HG02759 (cell line): ENCODE results near the gene RNF212.
"Not testable (repeated sequence)": the region's sequence is repeated elsewhere in the genome, so short reads cannot be mapped to it uniquely, and the experiment has no call there.

Experiments used
- ATAC-seq: cut with Tn5 transposase; IDR thresholded peaks from one replicate; pipeline ENCODE4 v1.9.1; 2021; ENCODE audit warnings: mild to moderate bottlenecking, moderate library complexity; ENCODE audit not compliant: unreplicated experiment

Gene RNF212

GRCh38 chr4:1072830-1073446 is 40.4 kb downstream of the RNF212 start:
- ATAC-seq = no peak

- ATAC-seq = no peak
Observed at GRCh38 chr4:1069394-1069793, 44.0 kb downstream of the RNF212 start.

- no peak for ATAC-seq
Observed at GRCh38 chr4:1065732-1066131, 47.6 kb downstream of the RNF212 start.

DNA sequence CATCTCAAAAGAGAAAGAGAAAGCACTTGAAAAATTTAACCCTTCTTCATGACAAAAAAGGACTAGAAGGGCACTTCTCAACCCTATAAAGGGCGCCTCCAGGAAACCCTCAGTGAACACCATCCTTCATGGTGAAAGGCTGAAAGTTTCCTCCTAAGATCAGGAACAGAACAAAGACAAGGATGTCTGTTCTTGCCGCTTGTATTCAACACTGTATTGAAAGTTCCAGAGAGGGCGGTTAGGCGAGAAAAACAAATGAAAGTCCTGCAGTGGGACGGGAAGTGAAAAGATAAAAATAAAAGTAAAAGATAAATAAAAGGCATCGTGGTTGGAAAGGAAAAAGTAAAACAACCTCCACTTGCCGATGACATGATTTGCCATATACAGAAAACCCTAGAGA is 50.9 kb downstream of the RNF212 start:
- no peak for ATAC-seq

DNA sequence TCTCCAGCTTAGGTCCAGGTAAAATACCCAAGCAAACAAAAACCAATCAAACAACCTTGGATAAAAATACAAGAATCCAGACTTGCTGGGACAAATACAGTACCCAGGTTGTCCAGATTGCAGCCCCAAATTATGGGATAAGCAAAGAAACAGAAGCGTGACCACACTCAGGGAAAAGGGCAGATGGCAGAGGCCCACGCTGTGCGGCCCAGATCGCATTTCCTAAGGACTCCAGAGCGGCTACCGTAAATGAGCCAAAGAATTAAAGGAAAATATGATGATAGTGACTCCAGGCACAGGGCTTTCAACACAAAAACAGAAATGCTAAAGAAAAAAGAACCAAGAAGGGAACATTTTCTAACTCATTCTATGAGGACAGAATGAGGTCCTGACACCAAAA is 51.6 kb downstream of the RNF212 start:
- no peak for ATAC-seq

- ATAC-seq = no peak
Observed at GRCh38 chr4:1061056-1061700, 52.2 kb downstream of the RNF212 start.

- ATAC-seq = no peak
Observed at GRCh38 chr4:1060621-1061020, 52.7 kb downstream of the RNF212 start.

- ATAC-seq = no peak
Observed at GRCh38 chr4:1060121-1060520, 53.2 kb downstream of the RNF212 start.

DNA sequence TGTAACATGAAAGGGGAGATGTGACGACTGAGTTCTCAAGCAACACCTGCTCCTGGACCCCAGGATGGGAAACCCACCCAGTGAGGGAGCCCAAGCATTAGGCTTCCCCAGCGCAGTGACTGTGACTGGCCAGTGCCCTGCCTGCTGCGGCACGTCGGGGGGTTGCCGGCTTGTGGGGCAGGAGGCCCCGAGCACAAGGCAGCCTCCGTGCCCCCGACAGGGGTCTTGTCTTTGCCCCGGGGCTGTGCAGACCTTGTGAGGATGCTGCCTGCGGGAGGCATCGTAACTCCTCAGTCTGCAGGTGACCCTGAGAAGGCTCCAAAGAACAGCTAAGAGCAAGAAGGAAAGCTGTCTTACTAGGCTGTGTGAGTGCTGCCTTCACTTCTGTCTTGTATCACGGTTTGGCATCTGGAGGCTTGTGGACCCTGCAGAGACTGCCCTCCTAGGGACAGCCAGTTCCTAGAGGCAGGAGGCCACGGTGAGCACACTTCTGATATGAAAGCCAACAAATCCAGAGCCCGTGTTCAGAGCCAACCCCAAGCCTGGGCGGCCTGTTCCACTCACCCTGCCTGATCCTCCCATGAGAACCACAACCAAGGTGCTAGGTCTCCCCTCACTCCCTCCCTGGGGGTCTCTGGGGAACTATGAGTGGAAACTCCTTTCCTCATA is 54.2 kb downstream of the RNF212 start:
- ATAC-seq = no peak

GRCh38 chr4:1058198-1058996 is 55.0 kb downstream of the RNF212 start:
- ATAC-seq = no peak

DNA sequence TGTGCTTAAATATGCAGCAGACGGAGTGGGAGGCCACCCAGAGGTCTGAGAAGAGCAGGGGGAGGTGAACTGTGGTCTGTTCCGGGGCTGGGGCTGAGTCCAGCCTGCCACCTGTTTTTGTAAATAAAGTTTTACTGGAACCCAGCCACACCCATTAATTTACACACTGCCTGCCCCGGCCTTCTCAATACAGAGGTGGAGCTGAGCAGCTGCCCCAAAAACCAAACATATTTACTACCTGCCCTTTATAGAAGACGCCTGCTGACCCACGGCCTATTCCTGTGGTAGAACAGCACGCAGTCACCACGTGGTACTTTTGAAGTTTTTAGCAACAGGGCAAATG is 56.0 kb downstream of the RNF212 start:
- ATAC-seq = no peak

DNA sequence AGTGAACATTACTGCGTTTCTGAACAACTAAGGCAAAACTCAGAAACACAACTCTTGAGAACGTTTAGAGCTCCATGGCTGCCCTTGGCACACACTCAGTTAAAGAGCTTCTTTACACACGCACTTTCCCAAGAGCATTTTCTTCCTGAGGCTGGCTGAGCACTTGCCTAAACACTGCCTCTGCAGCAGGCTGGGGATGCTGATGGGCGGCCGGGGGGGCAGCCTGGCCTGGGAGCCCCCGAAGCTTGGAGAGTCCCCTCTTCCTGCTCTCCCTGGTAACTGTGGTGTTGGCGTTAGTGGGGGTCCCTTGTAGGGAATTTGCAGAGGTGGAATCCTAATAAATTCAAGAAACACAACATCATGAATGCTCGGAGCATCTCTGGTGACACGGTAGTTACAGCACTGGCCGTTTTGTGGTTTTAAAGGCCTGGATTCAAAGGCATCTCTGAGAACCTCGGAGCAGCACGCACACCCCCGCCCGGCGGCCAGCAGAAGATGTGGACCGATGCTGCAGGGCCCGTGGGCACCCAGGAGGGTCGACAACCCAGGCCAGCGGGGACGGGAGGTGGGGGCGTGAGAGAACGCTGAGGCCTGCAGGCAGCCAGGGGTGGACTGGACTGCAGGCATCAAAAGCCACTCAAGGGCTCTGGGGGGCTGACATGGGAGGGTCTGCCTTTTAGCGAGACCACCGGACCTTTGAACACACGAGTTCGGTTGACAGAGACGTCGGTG is 56.5 kb downstream of the RNF212 start:
- no peak for ATAC-seq

DNA sequence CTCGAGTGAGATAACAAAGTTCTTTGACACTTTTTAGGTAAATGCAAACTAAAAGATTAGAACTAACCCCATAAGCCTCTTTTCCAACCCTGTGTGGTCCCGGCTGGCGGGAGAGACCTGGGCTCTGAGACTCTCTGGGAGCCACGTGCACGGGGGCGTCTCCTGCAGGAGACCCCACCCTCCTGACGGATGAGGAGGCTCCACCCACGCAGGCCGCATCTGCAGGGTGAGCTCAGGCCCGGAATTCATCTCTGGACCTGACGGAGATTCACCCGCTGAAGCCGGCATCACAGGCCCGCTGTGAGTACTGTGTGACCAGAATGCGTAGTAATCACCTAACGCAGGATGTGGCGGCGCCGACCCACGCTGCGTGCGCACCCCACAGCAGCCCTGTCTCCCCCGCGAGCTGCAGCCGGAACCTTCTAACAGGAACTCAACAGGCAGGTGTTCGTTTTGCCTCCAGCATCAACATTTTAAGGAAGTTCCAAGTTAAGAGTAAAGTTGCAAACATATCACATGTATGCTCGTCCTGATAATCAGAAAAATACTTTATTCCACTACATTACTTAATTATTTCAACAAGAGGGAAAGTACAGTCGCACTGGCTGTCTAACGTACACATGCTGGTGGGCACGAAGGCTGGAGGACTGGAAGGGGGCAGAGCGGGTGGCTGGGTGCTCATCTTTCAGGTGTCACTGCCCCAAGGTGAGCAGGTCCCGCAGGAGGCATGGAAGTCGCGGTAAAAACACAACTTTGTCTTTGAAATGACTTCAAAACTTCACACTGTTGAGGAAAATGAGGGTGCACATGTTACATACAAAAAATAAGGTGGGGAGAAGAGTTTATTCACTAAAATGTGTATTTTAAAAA is 57.4 kb downstream of the RNF212 start:
- peak; percentile 63 for ATAC-seq

GRCh38 chr4:1055243-1055701 is 58.1 kb downstream of the RNF212 start:
- not testable (repeated sequence) for ATAC-seq

GRCh38 chr4:1054696-1055242 is 58.6 kb downstream of the RNF212 start:
- not testable (repeated sequence) for ATAC-seq

- ATAC-seq = not testable (repeated sequence)
Observed at GRCh38 chr4:1053891-1054290, 59.5 kb downstream of the RNF212 start.

- ATAC-seq = no peak
Observed at GRCh38 chr4:1053080-1053661, 60.2 kb downstream of the RNF212 start.

- no peak for ATAC-seq
Observed at GRCh38 chr4:1052231-1052671, 61.1 kb downstream of the RNF212 start.

DNA sequence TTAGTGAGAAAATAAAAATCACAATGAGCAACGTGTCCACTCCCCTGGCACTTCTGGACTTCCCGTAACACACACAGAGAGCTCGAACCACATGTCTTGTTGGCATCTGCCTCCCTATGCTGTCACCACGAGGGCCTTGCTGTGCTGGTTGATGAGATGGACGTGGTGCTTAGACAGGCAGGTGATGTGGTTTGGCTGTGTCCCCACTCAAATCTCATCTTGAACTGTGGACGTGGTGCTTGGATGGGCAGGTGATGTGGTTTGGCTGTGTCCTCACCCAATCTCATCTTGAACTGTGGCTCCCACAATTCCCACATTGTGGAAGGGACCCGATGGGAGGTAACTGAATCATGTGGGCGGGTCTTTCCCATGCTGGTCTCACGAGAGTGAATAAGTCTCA is 61.9 kb downstream of the RNF212 start:
- no peak for ATAC-seq
